SK-N-SH (cell line): ENCODE measurements around the gene THUMPD3. TPM values are rescaled to one million over a fixed set of nuclear protein-coding genes. Genes with fewer than 3 reads are reported as not detected.

Experiments
- CTCF ChIA-PET: fragments of 300-600, 350-600 bp; formaldehyde crosslinking; extraction: SDS; loops from one replicate; lab custom pipeline; 2021; lab: Yijun Ruan, JAX
- POLR2A ChIA-PET: fragments of 350-600 bp; sonication (Branson Sonifier 250); formaldehyde crosslinking; extraction: SDS; loops from one replicate; lab custom pipeline; 2020; ENCODE audit warnings: antibody characterized with exemption, inconsistent platforms; lab: Yijun Ruan, JAX
- DNase-seq: peaks from one replicate; pipeline ENCODE4 v3.0.0; 2012
- H2AFZ ChIP-seq: fragments of 200-600 bp; sonication (generic); 2 replicates; pipeline ENCODE4 v1.8.1; 2016; ENCODE audit warnings: antibody characterized with exemption, mild to moderate bottlenecking, low read depth
- H3F3A ChIP-seq: fragments of 200-600 bp; sonication (generic); replicated peaks from 2 replicates; pipeline ENCODE3; 2016; ENCODE audit warnings: antibody characterized with exemption, mild to moderate bottlenecking; ENCODE audit not compliant: insufficient read depth
- H3K27ac ChIP-seq, 2 experiments: fragments of 200-500 bp in 1 of 2; fragments of 200-600 bp in 1 of 2; sonication (Bioruptor generic) in 1 of 2; sonication (generic), shearing (Covaris generic) in 1 of 2; 2 replicates each; pipeline versions ENCODE4 v1.5.1 to v1.6.1; 2014 to 2016; ENCODE audit warnings: low read depth in 2 of 2, inconsistent platforms in 1 of 2, low read length in 1 of 2, mild to moderate bottlenecking in 1 of 2, mixed read lengths in 1 of 2
- H3K27me3 ChIP-seq: fragments of 200-600 bp; sonication (generic), shearing (Covaris generic); 2 replicates; pipeline ENCODE4 v1.6.1; 2016; ENCODE audit warnings: mixed run types; ENCODE audit not compliant: insufficient read depth
- H3K36me3 ChIP-seq, 2 experiments: fragments of 200-500 bp in 1 of 2; fragments of 200-600 bp in 1 of 2; sonication (Bioruptor generic) in 1 of 2; sonication (generic) in 1 of 2; replicated peaks in 1 of 2; 2 replicates each; pipeline versions ENCODE3 to v1.5.1; 2014 to 2016; ENCODE audit warnings: low read length in 1 of 2, mild to moderate bottlenecking in 1 of 2; ENCODE audit not compliant: insufficient read depth in 2 of 2, control insufficient read depth in 1 of 2
- H3K4me1 ChIP-seq, 2 experiments: fragments of 200-500 bp in 1 of 2; fragments of 200-600 bp in 1 of 2; sonication (Bioruptor generic) in 1 of 2; sonication (generic), shearing (Covaris generic) in 1 of 2; 2 replicates each; pipeline versions ENCODE4 v1.5.1 to v1.6.1; 2014 to 2016; ENCODE audit warnings: low read depth in 1 of 2, low read length in 1 of 2, mixed run types in 1 of 2; ENCODE audit not compliant: insufficient read depth in 2 of 2, control insufficient read depth in 1 of 2
- H3K4me2 ChIP-seq: fragments of 200-600 bp; sonication (generic), shearing (Covaris generic); 2 replicates; pipeline ENCODE4 v1.6.1; 2017; ENCODE audit warnings: mixed run types
- H3K4me3 ChIP-seq, 2 experiments: fragments of 200-500 bp in 1 of 2; fragments of 200-600 bp in 1 of 2; sonication (Bioruptor generic) in 1 of 2; sonication (generic), shearing (Covaris generic) in 1 of 2; 2 replicates each; pipeline versions ENCODE4 v1.5.1 to v1.8.1; 2014 to 2016; ENCODE audit warnings: low read depth in 2 of 2, inconsistent platforms in 1 of 2, low read length in 1 of 2, mild to moderate bottlenecking in 1 of 2, mixed read lengths in 1 of 2, moderate library complexity in 1 of 2
- H3K79me2 ChIP-seq: fragments of 200-600 bp; sonication (generic); 2 replicates; pipeline ENCODE4 v1.8.1; 2017; ENCODE audit warnings: mild to moderate bottlenecking; ENCODE audit not compliant: insufficient read depth
- H3K9ac ChIP-seq: fragments of 200-600 bp; sonication (generic); 2 replicates; pipeline ENCODE4 v1.6.1; 2017; ENCODE audit warnings: mixed run types
- H3K9me2 ChIP-seq: fragments of 200-600 bp; sonication (generic); 2 replicates; pipeline ENCODE4 v1.6.1; 2017; ENCODE audit warnings: mixed run types
- H3K9me3 ChIP-seq: fragments of 200-600 bp; sonication (generic); 2 replicates; pipeline ENCODE4 v1.6.1; 2017; ENCODE audit warnings: mixed run types, mild to moderate bottlenecking, moderate library complexity
- H4K20me1 ChIP-seq: fragments of 200-600 bp; sonication (generic); 2 replicates; pipeline ENCODE4 v1.6.1; 2017; ENCODE audit warnings: mild to moderate bottlenecking, mixed run types; ENCODE audit not compliant: insufficient read depth
- CHD2 ChIP-seq: fragments of 150-350 bp; IDR thresholded peaks from 2 replicates; pipeline ENCODE4 v1.6.1; 2018; ENCODE audit warnings: low read length; ENCODE audit not compliant: partially characterized antibody
- EZH2phosphoT487 ChIP-seq: fragments of 200-600 bp; sonication (generic); IDR thresholded peaks from 2 replicates; pipeline ENCODE4 v1.6.1; 2017; ENCODE audit warnings: low read depth, mixed run types, mild to moderate bottlenecking, antibody characterized with exemption, moderate library complexity, borderline replicate concordance
- FOXJ3 ChIP-seq: sonication (generic); formaldehyde crosslinking; IDR thresholded peaks from 2 replicates; pipeline ENCODE4 v1.5.1; 2020; ENCODE audit warnings: mild to moderate bottlenecking, missing genetic modification reagents
- GATA2 ChIP-seq: sonication (generic); formaldehyde crosslinking; IDR thresholded peaks from 2 replicates; pipeline ENCODE4 v1.5.0; 2020; ENCODE audit warnings: mild to moderate bottlenecking, missing genetic modification reagents
- MEF2A ChIP-seq: IDR thresholded peaks from 2 replicates; pipeline ENCODE4 v1.4.0; 2012; ENCODE audit warnings: low read depth, borderline replicate concordance
- NFIC ChIP-seq: IDR thresholded peaks from 2 replicates; pipeline ENCODE4 v1.4.0; 2012; ENCODE audit warnings: borderline replicate concordance
- NRF1 ChIP-seq: IDR thresholded peaks from 2 replicates; pipeline ENCODE4 v1.6.1; 2012; ENCODE audit warnings: low read depth, mild to moderate bottlenecking, low read length
- POLR2AphosphoS5 ChIP-seq: IDR thresholded peaks from 2 replicates; pipeline ENCODE4 v1.6.1; 2012; ENCODE audit warnings: low read depth, low read length
- RAD21 ChIP-seq: IDR thresholded peaks from 2 replicates; pipeline ENCODE4 v1.6.1; 2012; ENCODE audit warnings: mild to moderate bottlenecking, low read length
- RCOR1 ChIP-seq: fragments of 150-350 bp; IDR thresholded peaks from 2 replicates; pipeline ENCODE4 v1.6.1; 2017; ENCODE audit warnings: antibody characterized with exemption, low read length
- SIN3A ChIP-seq: IDR thresholded peaks from 2 replicates; pipeline ENCODE4 v1.6.1; 2012; ENCODE audit warnings: low read depth, mild to moderate bottlenecking, low read length, moderate library complexity, borderline replicate concordance
- WGBS: methylation state at CpG from one replicate; pipeline ENCODE4 v1.1.6; 2017; ENCODE audit warnings: low lambda C conversion rate; 5-methylcytosine and 5-hydroxymethylcytosine counted together
- polyA plus RNA-seq, 3 experiments: library from polyadenylated mRNA; depleted of rRNA; stranded (reverse); fragments of >200 nt; gene quantifications; 2 replicates each; pipeline ENCODE4 v1.2.3, GENCODE V29; 2012
- TF ChIP-seq, protein P1 (sequence below): IDR thresholded peaks from 2 replicates; pipeline ENCODE4 v1.4.0; 2012; ENCODE audit warnings: low read depth, borderline replicate concordance
- TF ChIP-seq, protein P2 (sequence below): IDR thresholded peaks from 2 replicates; pipeline ENCODE4 v1.4.0; 2012; ENCODE audit warnings: low read depth
- TF ChIP-seq, protein P3 (sequence below): fragments of 200-600 bp; sonication (generic); IDR thresholded peaks from 2 replicates; pipeline ENCODE4 v1.6.1; 2017; ENCODE audit warnings: antibody characterized with exemption, mild to moderate bottlenecking, moderate library complexity
- TF ChIP-seq, protein P4 (sequence below): IDR thresholded peaks from 2 replicates; pipeline ENCODE4 v1.4.0; 2012; ENCODE audit warnings: low read depth, borderline replicate concordance

THUMPD3 gene
- polyA plus RNA-seq, 1 of the 3 experiments (the other 2 are of a cell fraction): 27.1 TPM

DNA sequence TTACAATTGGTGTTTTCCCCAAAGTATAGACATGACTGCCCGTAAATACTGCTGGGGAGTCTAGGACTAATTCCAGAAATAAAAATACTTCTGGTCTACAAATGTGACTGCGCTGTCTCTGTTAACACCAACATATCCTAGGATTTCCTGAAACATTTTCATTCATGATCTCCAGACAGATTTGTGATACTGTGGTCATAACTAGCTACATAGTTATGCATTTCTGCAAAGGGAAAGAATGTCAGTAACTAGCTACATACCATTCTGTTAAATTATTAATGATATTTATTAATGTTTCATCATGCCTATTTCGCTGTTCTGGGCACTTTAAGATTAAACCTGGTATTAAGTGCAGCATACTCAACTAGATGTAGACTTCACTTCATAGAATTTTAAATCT, 67.9 kb downstream of the THUMPD3 start (continued):
- TF ChIP-seq EZH2phosphoT487 (no peak), POLR2AphosphoS5 (no peak)
- TF ChIP-seq, protein P1, sequence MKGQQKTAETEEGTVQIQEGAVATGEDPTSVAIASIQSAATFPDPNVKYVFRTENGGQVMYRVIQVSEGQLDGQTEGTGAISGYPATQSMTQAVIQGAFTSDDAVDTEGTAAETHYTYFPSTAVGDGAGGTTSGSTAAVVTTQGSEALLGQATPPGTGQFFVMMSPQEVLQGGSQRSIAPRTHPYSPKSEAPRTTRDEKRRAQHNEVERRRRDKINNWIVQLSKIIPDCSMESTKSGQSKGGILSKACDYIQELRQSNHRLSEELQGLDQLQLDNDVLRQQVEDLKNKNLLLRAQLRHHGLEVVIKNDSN: no peak

DNA sequence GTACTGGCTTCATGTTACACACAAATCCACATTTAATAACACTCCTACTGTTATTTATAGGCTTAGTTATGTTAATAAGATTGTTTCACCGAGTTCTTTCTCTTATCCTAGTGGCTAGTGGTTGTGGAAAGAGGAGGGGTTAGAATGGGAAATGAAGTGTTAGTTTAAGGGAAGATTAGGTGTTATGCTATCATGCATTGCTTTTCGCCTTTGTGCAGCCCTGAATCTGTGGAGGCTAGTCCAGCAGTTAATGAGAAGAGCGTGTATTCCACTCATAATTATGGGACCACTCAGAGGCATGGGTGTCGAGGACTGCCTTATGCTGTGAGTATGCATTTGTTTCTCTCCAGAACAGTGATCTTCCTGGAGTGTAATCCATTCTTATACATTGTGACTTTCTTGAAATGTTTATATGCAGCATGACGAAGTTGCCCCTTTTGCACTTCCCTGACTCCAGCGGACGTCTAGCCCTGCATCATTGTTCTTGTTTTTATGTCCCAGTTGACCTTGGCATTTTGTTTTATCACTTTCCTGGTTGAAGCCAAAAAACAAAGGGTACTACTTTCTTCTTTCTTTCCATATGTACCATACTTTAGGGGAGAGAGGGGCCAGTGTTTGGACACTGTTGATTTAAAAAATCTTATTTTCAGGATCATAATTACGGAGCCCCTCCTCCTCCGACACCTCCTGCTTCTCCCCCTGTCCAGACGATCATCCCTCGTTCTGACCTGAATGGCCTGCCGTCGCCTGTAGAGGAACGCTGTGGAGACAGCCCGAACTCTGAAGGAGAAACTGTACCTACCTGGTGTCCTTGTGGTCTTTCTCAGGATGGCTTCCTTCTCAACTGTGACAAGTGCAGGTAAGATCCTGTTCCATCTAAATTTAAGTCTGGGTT, 71.0 kb downstream of the THUMPD3 start:
- no peak overlapping the region for H2AFZ ChIP-seq
- DNase-seq: no peak
- TF ChIP-seq, protein P2, sequence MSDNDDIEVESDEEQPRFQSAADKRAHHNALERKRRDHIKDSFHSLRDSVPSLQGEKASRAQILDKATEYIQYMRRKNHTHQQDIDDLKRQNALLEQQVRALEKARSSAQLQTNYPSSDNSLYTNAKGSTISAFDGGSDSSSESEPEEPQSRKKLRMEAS: no peak
- no peak for TF ChIP-seq SIN3A
- TF ChIP-seq MEF2A: no peak
- TF ChIP-seq, protein P3, sequence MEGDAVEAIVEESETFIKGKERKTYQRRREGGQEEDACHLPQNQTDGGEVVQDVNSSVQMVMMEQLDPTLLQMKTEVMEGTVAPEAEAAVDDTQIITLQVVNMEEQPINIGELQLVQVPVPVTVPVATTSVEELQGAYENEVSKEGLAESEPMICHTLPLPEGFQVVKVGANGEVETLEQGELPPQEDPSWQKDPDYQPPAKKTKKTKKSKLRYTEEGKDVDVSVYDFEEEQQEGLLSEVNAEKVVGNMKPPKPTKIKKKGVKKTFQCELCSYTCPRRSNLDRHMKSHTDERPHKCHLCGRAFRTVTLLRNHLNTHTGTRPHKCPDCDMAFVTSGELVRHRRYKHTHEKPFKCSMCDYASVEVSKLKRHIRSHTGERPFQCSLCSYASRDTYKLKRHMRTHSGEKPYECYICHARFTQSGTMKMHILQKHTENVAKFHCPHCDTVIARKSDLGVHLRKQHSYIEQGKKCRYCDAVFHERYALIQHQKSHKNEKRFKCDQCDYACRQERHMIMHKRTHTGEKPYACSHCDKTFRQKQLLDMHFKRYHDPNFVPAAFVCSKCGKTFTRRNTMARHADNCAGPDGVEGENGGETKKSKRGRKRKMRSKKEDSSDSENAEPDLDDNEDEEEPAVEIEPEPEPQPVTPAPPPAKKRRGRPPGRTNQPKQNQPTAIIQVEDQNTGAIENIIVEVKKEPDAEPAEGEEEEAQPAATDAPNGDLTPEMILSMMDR: no peak
- TF ChIP-seq CHD2: no peak
- no peak for TF ChIP-seq NRF1
- TF ChIP-seq, protein P4, sequence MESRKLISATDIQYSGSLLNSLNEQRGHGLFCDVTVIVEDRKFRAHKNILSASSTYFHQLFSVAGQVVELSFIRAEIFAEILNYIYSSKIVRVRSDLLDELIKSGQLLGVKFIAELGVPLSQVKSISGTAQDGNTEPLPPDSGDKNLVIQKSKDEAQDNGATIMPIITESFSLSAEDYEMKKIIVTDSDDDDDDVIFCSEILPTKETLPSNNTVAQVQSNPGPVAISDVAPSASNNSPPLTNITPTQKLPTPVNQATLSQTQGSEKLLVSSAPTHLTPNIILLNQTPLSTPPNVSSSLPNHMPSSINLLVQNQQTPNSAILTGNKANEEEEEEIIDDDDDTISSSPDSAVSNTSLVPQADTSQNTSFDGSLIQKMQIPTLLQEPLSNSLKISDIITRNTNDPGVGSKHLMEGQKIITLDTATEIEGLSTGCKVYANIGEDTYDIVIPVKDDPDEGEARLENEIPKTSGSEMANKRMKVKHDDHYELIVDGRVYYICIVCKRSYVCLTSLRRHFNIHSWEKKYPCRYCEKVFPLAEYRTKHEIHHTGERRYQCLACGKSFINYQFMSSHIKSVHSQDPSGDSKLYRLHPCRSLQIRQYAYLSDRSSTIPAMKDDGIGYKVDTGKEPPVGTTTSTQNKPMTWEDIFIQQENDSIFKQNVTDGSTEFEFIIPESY: no peak
- TF ChIP-seq GATA2 (CRISPR knock-in tag): no peak
- no peak for TF ChIP-seq FOXJ3
- TF ChIP-seq RAD21: no peak
- no peak for TF ChIP-seq RCOR1
- no peak for TF ChIP-seq NFIC
- TF ChIP-seq EZH2phosphoT487: no peak
- TF ChIP-seq, protein P1: no peak
- H3K9me3 ChIP-seq: no peaks in the 10 kb centered on the region
- 96% methylated on average over 15 of the region's 15 CpGs for WGBS
- ChIA-PET CTCF (no interaction called here), POLR2A (no interaction called here)
- no peaks in the 10 kb centered on the region for H3K9me2 ChIP-seq
- no peak overlapping the region for H3K4me3 ChIP-seq
- no peak overlapping the region for H3K27ac ChIP-seq
- H3K36me3 ChIP-seq: peaks cover 96 to 98% of the 10 kb centered on the region in 2 experiments
- no peak overlapping the region for H3K4me2 ChIP-seq
- peaks cover 45% of the 10 kb centered on the region for H4K20me1 ChIP-seq
- H3K4me1 ChIP-seq: 0 out of 4 replicates have a peak, but pooled peaks cover 0 to under 1% of the 10 kb centered on the region in 2 experiments
- H3K79me2 ChIP-seq: peaks cover 100% of the 10 kb centered on the region
- no peaks in the 10 kb centered on the region for H3K27me3 ChIP-seq
- peaks cover 12% of the 10 kb centered on the region for H3F3A ChIP-seq
- H3K9ac ChIP-seq: no peak overlapping the region
